ENCODE results near the gene NOL12.
A peak's percentile ranks its signal among the peaks of the same experiment; 100 is the strongest.

NOL12 gene

DNA sequence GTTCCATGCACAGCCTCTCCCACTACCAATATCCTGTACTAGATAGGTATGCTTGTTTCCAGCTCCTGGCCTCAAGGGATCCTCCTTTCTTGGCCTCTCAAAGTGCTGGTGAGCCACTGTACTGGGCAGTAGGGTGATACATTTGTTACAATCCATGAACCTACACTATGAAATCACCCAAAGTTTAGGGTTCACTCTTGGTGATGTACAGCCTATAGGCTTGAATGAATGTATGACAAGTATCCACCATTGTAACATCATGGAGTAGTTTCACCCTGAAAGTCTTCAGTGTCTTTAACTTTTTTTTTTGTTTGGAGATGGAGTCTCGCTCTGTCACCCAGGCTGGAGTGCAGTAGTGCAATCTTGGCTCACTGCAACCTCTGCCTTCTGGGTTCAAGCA is 42.5 kb downstream of the NOL12 start:
- no peak for TF ChIP-seq CTCF (conservative IDR thresholded peaks at IDR 0.05)

DNA sequence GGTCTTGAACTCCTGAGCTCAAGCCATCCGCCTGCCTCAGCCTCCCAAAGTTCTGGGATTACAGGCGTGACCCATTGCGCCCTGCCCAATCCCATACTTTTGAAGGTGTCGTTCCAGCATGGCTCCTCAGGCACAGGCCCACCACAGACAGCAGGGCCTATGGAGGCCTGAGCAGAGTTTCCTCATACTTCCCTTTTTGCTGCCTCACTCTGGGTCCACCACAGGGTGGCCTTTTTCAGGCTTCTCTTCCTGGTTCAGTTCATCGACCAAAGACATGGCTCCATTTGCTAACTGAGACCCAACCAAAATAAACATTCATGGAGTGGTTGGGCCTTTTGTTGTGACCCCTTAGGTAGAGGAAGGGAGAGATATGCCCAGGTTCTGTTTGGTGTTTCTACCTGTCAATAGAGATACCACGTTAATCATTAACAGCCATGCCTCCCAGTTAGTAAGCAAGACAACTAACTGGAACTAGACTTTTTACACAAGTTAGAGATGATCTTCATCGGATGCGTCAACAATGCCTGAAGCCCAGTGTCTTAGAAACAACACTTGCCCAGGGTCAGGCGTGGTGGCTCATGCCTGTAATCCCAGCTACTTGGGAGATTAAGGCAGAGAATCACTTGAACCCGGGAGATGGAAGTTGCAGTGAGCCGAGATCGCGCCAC is 45.8 kb downstream of the NOL12 start:
- TF ChIP-seq CTCF (conservative IDR thresholded peaks at IDR 0.05): no peak
- H3K27ac ChIP-seq: peak overlapping the region; percentile 46

More for the DNA sequence above, 42.5 kb downstream of the NOL12 start:
- H3K27ac ChIP-seq: no peak overlapping the region

DNA sequence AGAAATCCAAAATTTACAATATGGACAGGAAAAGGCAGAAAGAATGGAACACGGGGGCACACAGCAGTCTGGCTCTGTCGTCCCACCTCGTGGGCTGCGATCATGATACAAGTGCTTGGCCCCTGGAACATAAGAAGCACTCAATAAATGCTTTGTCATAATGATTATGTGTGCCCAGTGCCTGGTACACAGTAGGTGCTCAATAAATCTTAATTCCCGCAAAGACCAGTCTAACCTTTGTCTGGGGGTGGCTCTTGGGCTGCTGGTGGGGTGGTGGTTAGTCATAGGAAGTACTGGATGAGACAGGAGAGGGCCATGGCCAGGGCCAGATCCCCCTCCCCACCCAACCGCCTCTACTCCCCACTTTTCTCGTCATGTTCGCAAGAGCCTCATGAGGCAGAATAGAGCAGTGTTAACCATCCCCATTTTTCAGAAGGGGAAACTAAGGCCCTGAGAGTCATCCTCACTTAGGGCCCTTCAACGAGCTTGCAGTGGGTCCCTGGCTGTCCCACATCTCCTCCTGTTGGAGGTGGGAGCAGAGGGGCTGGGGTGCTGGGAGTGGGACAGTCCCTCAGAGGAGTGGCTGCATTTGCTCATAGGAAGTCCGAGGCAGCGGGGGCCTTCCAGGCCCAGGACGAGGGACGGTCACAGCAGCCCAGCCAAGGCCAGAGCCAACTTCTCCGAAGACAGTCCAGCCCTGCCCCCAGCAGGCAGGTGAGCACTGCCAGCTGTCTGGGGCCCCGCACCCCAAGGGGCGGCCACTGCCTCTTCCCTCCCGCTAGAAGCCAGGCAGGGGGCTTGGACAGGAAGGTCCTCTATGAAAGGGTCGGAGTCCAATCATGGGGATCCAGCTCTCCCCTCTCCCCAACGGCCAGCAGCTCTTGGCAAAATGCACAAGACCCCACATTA is 46.8 kb downstream of the NOL12 start:
- no peak for TF ChIP-seq CTCF (conservative IDR thresholded peaks at IDR 0.05)
- H3K27ac ChIP-seq: no peak overlapping the region

DNA sequence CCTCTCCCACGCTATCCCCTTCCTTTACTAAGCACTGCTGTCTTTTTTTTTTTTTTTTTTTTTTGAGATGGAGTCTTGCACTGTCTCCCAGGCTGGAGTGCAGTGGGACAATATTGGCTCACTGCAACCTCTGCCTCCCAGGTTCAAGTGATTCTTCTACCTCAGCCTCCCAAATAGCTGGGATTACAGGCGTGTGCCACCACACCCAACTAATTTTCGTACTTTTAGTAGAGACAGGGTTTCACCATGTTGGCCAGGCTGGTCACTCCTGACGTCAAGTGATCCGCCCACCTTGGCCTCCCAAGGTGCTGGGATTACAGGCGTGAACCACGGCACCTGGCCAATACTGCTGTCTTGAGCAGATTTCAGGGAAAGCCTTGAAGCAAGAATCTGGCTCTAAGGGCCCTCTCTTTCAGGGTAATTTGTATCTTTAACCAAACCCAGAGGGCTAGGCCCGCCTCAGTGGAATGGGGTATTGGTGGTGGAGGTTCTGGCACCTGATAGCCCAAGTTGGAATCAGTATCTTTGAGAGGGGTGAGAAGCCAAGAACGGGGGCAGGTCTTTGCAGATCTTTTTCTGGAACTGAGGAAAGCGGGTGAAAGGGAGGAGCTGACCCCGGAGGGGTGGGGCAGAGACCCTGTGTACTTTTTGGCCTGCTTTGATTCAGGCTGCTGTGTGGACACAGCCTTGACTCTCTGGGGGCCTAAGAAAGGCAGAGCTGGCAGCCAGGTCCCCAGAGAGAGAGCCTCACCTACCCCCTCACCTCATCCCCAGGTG is 47.7 kb downstream of the NOL12 start:
- TF ChIP-seq CTCF (conservative IDR thresholded peaks at IDR 0.05): no peak
- no peak overlapping the region for H3K27ac ChIP-seq

DNA sequence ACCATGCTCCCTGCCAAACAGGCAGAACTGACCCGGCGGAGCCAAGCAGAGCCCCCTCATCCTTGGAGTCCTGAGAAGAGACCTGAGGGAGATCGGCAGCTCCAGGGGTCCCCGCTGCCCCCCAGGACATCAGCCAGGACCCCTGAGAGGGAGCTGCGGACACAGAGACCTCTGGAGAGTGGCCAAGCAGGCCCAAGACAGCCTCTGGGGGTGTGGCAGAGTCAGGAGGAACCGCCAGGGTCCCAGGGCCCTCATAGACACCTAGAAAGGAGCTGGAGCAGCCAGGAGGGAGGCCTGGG is 48.2 kb downstream of the NOL12 start:
- no peak for TF ChIP-seq CTCF (conservative IDR thresholded peaks at IDR 0.05)
- no peak overlapping the region for H3K27ac ChIP-seq

DNA sequence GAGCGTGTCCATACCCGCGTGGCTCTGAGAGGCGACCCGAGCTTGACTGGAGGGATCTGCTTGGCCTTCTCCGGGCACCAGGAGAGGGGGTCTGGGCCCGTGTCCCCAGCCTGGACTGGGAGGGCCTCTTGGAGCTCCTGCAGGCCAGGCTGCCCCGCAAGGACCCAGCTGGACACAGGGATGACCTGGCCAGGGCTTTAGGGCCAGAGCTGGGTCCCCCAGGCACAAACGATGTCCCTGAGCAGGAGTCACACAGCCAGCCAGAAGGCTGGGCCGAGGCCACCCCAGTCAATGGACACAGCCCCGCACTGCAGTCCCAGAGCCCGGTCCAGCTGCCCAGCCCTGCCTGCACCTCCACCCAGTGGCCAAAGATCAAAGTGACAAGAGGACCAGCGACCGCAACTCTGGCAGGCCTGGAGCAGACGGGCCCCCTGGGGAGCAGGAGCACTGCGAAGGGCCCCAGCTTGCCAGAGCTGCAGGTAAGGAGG is 48.9 kb downstream of the NOL12 start:
- H3K27ac ChIP-seq: no peak overlapping the region
- peak; percentile 54 for TF ChIP-seq CTCF (conservative IDR thresholded peaks at IDR 0.05)

- TF ChIP-seq CTCF (conservative IDR thresholded peaks at IDR 0.05): no peak
- H3K27ac ChIP-seq: no peak overlapping the region
These were observed 52.9 kb downstream of the NOL12 start for GRCh38 chr22:37739035-37739434.

Data from VCaP (cell line).